ENCODE measurements around the gene PTPRJ.
A peak's percentile ranks its signal among the peaks of the same experiment; 100 is the strongest.

Gene PTPRJ

DNA sequence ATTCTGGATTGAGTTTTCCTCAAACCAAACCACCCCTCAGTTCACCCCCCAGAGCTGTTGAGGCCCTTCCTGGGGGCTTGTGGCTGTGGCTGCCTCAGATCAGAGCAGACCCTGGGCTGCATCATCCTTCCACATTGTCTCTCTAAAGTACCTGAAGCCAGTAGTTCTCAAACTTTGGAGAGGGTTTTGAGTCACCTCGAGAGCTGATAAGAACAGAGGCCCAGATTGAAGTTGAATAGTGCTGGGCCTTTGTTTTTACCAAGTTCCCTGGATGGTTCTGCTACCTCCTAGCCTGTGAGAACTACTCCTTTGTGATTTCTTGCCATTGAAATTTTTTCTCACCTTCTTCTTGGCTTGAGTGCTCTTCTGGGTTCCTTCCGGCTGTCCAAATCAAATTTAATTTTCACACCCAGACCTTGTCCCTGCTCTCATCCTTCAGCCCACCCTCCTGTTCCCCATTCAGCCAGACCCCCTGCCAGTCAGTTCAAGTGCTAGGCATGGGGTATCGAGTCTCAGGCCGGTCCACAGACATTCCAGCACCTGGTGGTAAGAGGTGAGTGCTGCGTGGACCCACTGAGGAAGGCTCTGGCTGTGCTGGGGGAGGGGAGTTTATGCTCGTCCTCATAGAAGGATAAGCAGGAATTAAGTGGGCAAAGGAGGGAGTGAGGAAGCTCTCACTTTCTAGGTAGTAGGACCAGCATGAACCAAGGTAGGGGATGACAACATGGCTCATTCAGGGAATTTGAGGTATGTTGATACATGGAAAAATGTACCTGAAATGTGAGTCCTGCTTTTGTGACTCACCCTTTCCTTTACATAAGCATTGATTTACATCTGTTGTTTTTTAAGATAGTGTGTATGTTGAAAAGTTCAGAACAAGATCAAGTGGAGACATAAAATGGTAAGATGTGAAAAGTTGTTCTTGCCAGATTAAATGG, 116.5 kb downstream of the PTPRJ start:
- Histone ChIP-seq H3K27ac (no peak overlapping the region), H3K36me3 (no peaks in the 10 kb centered on the region), H3K27me3 (ENCODE audit: insufficient read depth, low read depth, severe bottlenecking) (no peaks in the 10 kb centered on the region), H3K4me3 (ENCODE audit: low read depth, low read length) (no peak overlapping the region), H3K9me3 (ENCODE audit: severe bottlenecking) (no peaks in the 10 kb centered on the region)
- TF ChIP-seq, protein P1, sequence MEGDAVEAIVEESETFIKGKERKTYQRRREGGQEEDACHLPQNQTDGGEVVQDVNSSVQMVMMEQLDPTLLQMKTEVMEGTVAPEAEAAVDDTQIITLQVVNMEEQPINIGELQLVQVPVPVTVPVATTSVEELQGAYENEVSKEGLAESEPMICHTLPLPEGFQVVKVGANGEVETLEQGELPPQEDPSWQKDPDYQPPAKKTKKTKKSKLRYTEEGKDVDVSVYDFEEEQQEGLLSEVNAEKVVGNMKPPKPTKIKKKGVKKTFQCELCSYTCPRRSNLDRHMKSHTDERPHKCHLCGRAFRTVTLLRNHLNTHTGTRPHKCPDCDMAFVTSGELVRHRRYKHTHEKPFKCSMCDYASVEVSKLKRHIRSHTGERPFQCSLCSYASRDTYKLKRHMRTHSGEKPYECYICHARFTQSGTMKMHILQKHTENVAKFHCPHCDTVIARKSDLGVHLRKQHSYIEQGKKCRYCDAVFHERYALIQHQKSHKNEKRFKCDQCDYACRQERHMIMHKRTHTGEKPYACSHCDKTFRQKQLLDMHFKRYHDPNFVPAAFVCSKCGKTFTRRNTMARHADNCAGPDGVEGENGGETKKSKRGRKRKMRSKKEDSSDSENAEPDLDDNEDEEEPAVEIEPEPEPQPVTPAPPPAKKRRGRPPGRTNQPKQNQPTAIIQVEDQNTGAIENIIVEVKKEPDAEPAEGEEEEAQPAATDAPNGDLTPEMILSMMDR (IDR thresholded peaks at IDR 0.05; ENCODE audit: low read depth, low read length), result no peak
- peak; percentile 16 for DNase-seq

DNA sequence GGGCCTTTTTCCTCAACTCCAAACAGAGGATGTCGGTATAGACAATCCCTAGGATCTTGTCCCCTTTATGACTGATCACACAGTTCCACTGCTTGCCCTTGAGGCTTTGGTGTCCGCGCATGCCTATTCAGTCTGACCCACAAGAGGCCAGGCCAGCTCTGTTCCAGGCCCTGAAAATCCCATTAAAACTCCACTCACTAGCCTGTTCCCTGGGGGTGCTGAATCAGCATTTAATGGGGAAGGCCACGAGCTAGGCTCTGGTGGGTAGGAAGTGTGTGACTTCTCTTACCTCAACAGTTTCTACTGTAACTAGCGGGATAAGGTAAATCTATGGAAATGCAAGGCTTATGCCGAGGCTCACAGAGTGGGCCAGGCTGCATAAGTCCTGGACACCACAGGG, 117.7 kb downstream of the PTPRJ start:
- Histone ChIP-seq H3K9me3 (ENCODE audit: severe bottlenecking) (no peaks in the 10 kb centered on the region), H3K27ac (no peak overlapping the region), H3K36me3 (no peaks in the 10 kb centered on the region), H3K27me3 (ENCODE audit: insufficient read depth, low read depth, severe bottlenecking) (no peaks in the 10 kb centered on the region), H3K4me3 (ENCODE audit: low read depth, low read length) (no peak overlapping the region)
- no peak for DNase-seq
- TF ChIP-seq, protein P1 (IDR thresholded peaks at IDR 0.05; ENCODE audit: low read depth, low read length), result no peak

DNA sequence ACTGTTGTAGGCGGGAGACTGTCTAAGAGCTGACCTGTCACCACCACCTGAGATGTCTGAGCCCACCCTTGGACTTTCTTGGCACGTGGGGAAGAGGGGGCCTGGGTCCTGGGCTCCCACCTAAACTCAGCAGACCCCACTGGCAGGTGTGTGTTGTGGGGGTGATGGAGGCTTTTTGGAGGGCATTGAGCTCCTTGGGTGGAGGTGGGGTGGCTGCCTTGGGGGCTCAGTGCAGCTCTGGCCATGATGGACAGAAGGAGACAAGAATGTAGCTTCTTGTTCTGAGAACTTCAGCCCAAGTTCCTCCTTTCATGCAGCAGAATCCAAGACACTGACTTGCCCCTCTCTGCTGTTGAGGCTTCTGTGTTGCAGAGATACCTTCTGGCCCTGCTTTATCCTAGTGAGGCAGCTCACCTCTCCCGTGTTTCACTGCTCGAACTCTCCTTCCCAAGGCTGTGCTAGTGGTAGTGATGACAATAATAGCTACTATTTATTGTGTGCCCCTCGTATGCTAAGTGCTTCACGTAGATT, 119.6 kb downstream of the PTPRJ start:
- Histone ChIP-seq H3K36me3 (no peaks in the 10 kb centered on the region), H3K27me3 (ENCODE audit: insufficient read depth, low read depth, severe bottlenecking) (no peaks in the 10 kb centered on the region), H3K27ac (no peak overlapping the region), H3K9me3 (ENCODE audit: severe bottlenecking) (no peaks in the 10 kb centered on the region), H3K4me3 (ENCODE audit: low read depth, low read length) (no peak overlapping the region)
- TF ChIP-seq, protein P1 (IDR thresholded peaks at IDR 0.05; ENCODE audit: low read depth, low read length), result no peak
- no peak for DNase-seq

DNA sequence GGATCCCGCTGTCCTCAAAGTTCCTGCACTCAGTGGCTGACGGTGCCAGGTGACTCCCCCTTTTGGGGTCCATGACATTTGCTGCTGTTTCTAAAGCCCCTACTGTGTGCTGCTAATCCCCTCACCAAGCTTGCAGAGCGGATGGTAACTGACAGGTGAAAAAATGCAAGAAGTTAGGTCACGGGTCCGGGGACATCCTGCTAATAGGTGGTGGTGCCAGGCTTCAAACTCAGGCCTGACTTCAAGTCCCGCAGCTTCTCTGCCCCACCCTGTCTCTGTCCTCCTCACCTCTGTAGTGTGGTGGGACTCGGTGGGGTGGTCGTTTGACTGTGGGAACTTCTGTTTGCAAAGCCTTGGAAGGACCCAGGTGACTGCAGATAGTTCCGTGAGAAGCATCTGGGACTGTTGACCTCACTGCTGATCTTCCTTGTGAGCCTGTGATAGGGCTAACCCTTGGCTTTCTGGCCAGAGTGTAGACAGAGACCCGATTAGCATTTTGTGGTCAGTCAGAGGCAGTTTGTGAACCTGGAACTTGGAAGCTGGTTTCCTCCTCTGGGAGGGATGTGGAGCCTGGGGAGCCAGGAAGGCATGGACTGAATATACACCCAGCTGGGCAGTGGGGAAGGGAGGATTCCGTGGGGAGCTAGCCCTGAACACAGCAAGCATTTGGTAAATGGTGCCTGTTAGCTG, 120.8 kb downstream of the PTPRJ start:
- H3K27me3 ChIP-seq (ENCODE audit: insufficient read depth, low read depth, severe bottlenecking), result no peaks in the 10 kb centered on the region
- no peak for DNase-seq
- no peak overlapping the region for H3K27ac ChIP-seq
- TF ChIP-seq, protein P1 (IDR thresholded peaks at IDR 0.05; ENCODE audit: low read depth, low read length), result no peak
- no peak overlapping the region for H3K4me3 ChIP-seq (ENCODE audit: low read depth, low read length)
- H3K9me3 ChIP-seq (ENCODE audit: severe bottlenecking), result no peaks in the 10 kb centered on the region
- no peaks in the 10 kb centered on the region for H3K36me3 ChIP-seq

DNA sequence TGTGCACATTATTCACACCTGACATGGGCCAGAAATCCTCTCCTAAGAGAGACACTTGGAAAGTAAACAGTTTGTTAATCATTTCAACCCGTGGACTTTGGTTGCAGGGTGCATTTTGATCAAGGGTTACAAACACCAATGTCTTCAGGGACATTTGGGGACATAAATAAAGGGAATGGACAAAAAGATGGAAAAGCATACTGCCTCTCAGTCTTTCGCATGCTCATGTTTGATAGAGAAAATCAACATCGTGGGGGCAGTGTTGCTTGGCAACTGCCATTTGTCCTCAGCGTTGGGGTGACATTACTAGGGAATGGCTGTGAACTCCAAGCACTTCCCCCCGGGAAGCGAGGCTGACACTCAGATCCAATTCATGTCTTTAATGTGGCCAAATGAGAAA, 121.6 kb downstream of the PTPRJ start:
- Histone ChIP-seq H3K27me3 (ENCODE audit: insufficient read depth, low read depth, severe bottlenecking) (no peaks in the 10 kb centered on the region), H3K27ac (no peak overlapping the region), H3K9me3 (ENCODE audit: severe bottlenecking) (no peaks in the 10 kb centered on the region), H3K4me3 (ENCODE audit: low read depth, low read length) (no peak overlapping the region), H3K36me3 (no peaks in the 10 kb centered on the region)
- no peak for DNase-seq
- TF ChIP-seq, protein P1 (IDR thresholded peaks at IDR 0.05; ENCODE audit: low read depth, low read length), result no peak

Measured in WERI-Rb-1 (cell line).